Stimulated activated CD8-positive, alpha-beta memory T cell treated with anti-CD3 and anti-CD28 coated beads, Interleukin-7, amount 100 ng/mL, for 1 hour (primary cell): ENCODE results near the gene TECPR2.
"Not testable (repeated sequence)": the region's sequence is repeated elsewhere in the genome, so short reads cannot be mapped to it uniquely, and the experiment has no call there.

Experiments used
- DNase-seq, 2 donors: peaks; one replicate each; pipeline ENCODE4 v3.0.0-alpha.2; 2020; ENCODE audit warnings: low read depth in 2 of 2

The TECPR2 gene

GRCh38 chr14:102362545-102363181, at the start of gene TECPR2, which contains the start of gene CINP:
Gene TECPR2 (plus strand): TSS chr14:102362941. CDS start chr14:102376722, 13,781 bp downstream.
Gene CINP (minus strand): TSS chr14:102362890. CDS start chr14:102362851, 39 bp downstream.
- DNase-seq = peak; percentile 96 to 97

- DNase-seq = peak; percentile 52 to 65
Observed at GRCh38 chr14:102314242-102315011, 48.3 kb upstream of the TECPR2 start.

- no peak for DNase-seq
Observed at GRCh38 chr14:102315121-102315520, 47.6 kb upstream of the TECPR2 start.

GRCh38 chr14:102316338-102316742, 46.4 kb upstream of the TECPR2 start:
- DNase-seq = no peak

- peak; percentile 94 to 95 for DNase-seq
Observed at GRCh38 chr14:102316743-102317563, 45.8 kb upstream of the TECPR2 start.

- DNase-seq = no peak
Observed at GRCh38 chr14:102317564-102318248, 45.0 kb upstream of the TECPR2 start.

GRCh38 chr14:102318781-102319276, 43.9 kb upstream of the TECPR2 start:
- DNase-seq = no peak

- peak; percentile 82 to 90 for DNase-seq
Observed at GRCh38 chr14:102319351-102320032, 43.2 kb upstream of the TECPR2 start, which contains the start of gene ZNF839. Gene ZNF839 (plus strand): TSS chr14:102319746. CDS start chr14:102319766, 20 bp downstream.

- DNase-seq = peak in 1 of 2 donors; percentile 19
Observed at GRCh38 chr14:102320033-102320660, 42.6 kb upstream of the TECPR2 start.

- DNase-seq = no peak
Observed at GRCh38 chr14:102320671-102321455, 41.9 kb upstream of the TECPR2 start.

- no peak for DNase-seq
Observed at GRCh38 chr14:102321456-102322422, 41.0 kb upstream of the TECPR2 start.

GRCh38 chr14:102323102-102323501, 39.6 kb upstream of the TECPR2 start:
- no peak for DNase-seq

- DNase-seq = no peak
Observed at GRCh38 chr14:102325791-102326345, 36.9 kb upstream of the TECPR2 start.

- no peak for DNase-seq
Observed at GRCh38 chr14:102326583-102326982, 36.2 kb upstream of the TECPR2 start.

- not testable (repeated sequence) for DNase-seq
Observed at GRCh38 chr14:102329381-102329780, 33.4 kb upstream of the TECPR2 start.

- DNase-seq = no peak
Observed at GRCh38 chr14:102330806-102331205, 31.9 kb upstream of the TECPR2 start.

- no peak for DNase-seq
Observed at GRCh38 chr14:102333390-102333789, 29.4 kb upstream of the TECPR2 start.
